Mesenchymal stem cell (in vitro differentiated cells and primary cell): ENCODE data around the gene SDR42E2.
A peak's percentile ranks its signal among the peaks of the same experiment; 100 is the strongest.

ENCODE experiments used
- DNase-seq: peaks from one replicate; pipeline ENCODE4 v3.0.0-alpha.2; 2013
- H2AFZ ChIP-seq: one replicate; pipeline ENCODE4 v1.6.1; 2013; ENCODE audit warnings: low read depth, mild to moderate bottlenecking, control low read depth, inconsistent platforms, low read length, moderate library complexity
- H2AK5ac ChIP-seq: 2 replicates; pipeline ENCODE4 v1.6.1; 2013; ENCODE audit warnings: low read length, moderate library complexity, mild to moderate bottlenecking, inconsistent platforms; ENCODE audit not compliant: severe bottlenecking
- H2BK120ac ChIP-seq: one replicate; pipeline ENCODE4 v1.6.1; 2013; ENCODE audit warnings: low read depth, mild to moderate bottlenecking, inconsistent platforms, low read length, moderate library complexity
- H2BK12ac ChIP-seq, 2 experiments: one replicate each; pipeline ENCODE4 v1.6.1; 2013; ENCODE audit warnings: inconsistent platforms in 2 of 2, low read length in 2 of 2, mild to moderate bottlenecking in 2 of 2, moderate library complexity in 2 of 2, control low read depth in 1 of 2
- H2BK15ac ChIP-seq: one replicate; pipeline ENCODE4 v1.6.1; 2013; ENCODE audit warnings: mild to moderate bottlenecking, low read depth, inconsistent platforms; ENCODE audit not compliant: poor library complexity, severe bottlenecking
- H2BK5ac ChIP-seq: 2 replicates; pipeline ENCODE4 v1.6.1; 2013; ENCODE audit warnings: low read depth, mild to moderate bottlenecking, low read length, control low read depth, inconsistent platforms; ENCODE audit not compliant: poor library complexity, severe bottlenecking
- H3K14ac ChIP-seq, 2 experiments: one replicate each; pipeline ENCODE4 v1.6.1; 2013; ENCODE audit warnings: inconsistent platforms in 2 of 2, low read length in 2 of 2, control low read depth in 1 of 2, mild to moderate bottlenecking in 1 of 2, moderate library complexity in 1 of 2
- H3K18ac ChIP-seq, 2 experiments: one replicate each; pipeline ENCODE4 v1.6.1; 2013; ENCODE audit warnings: inconsistent platforms in 2 of 2, low read length in 2 of 2, control low read depth in 1 of 2, low read depth in 1 of 2, mild to moderate bottlenecking in 1 of 2
- H3K23ac ChIP-seq, 2 experiments: one replicate each; pipeline ENCODE4 v1.6.1; 2013; ENCODE audit warnings: inconsistent platforms in 2 of 2, low read length in 2 of 2, mild to moderate bottlenecking in 2 of 2, moderate library complexity in 2 of 2, control low read depth in 1 of 2
- H3K27ac ChIP-seq: 2 replicates; pipeline ENCODE4 v1.5.1; 2013; ENCODE audit warnings: mild to moderate bottlenecking, moderate library complexity, low read length, control low read depth, inconsistent platforms; ENCODE audit not compliant: poor library complexity, severe bottlenecking
- H3K27me3 ChIP-seq, 2 experiments: 2 replicates each; pipeline versions ENCODE4 v1.6.1 to v1.7.0; 2013; ENCODE audit warnings: low read length in 2 of 2, mild to moderate bottlenecking in 2 of 2, moderate library complexity in 2 of 2, control low read depth in 1 of 2, inconsistent platforms in 1 of 2; ENCODE audit not compliant: control insufficient read depth in 1 of 2, insufficient read depth in 1 of 2
- H3K36me3 ChIP-seq, 2 experiments: 2 replicates each; pipeline versions ENCODE4 v1.6.1 to v1.7.0; 2013; ENCODE audit warnings: low read length in 2 of 2, control low read depth in 1 of 2, inconsistent platforms in 1 of 2, low read depth in 1 of 2, mild to moderate bottlenecking in 1 of 2; ENCODE audit not compliant: insufficient read depth in 2 of 2, control insufficient read depth in 1 of 2
- H3K4ac ChIP-seq, 2 experiments: one replicate each; pipeline ENCODE4 v1.6.1; 2013; ENCODE audit warnings: inconsistent platforms in 2 of 2, low read length in 2 of 2, mild to moderate bottlenecking in 2 of 2, moderate library complexity in 2 of 2, control low read depth in 1 of 2, low read depth in 1 of 2
- H3K4me1 ChIP-seq: 2 replicates; pipeline ENCODE4 v1.6.1; 2013; ENCODE audit warnings: low read depth, low read length, control low read depth; ENCODE audit not compliant: control insufficient read depth, insufficient read depth
- H3K4me2 ChIP-seq: 2 replicates; pipeline ENCODE4 v1.6.1; 2013; ENCODE audit warnings: low read length, mild to moderate bottlenecking, inconsistent platforms; ENCODE audit not compliant: poor library complexity, severe bottlenecking
- H3K4me3 ChIP-seq, 2 experiments: 2 replicates each; pipeline versions ENCODE4 v1.5.1 to v1.7.0; 2013; ENCODE audit warnings: low read length in 2 of 2, mild to moderate bottlenecking in 2 of 2, control low read depth in 1 of 2, low read depth in 1 of 2; ENCODE audit not compliant: insufficient read depth in 1 of 2
- H3K79me1 ChIP-seq: replicated peaks from 2 replicates; pipeline ENCODE4 v1.6.1; 2013; ENCODE audit warnings: mild to moderate bottlenecking, control low read depth, low read length, inconsistent platforms; ENCODE audit not compliant: poor library complexity, severe bottlenecking
- H3K9ac ChIP-seq: 2 replicates; pipeline ENCODE4 v1.7.0; 2013; ENCODE audit warnings: mild to moderate bottlenecking, low read length, moderate library complexity
- H3K9me3 ChIP-seq: 2 replicates; pipeline ENCODE4 v1.7.0; 2013; ENCODE audit warnings: mild to moderate bottlenecking, low read length; ENCODE audit not compliant: control insufficient read depth
- H4K8ac ChIP-seq: one replicate; pipeline ENCODE4 v1.6.1; 2013; ENCODE audit warnings: inconsistent platforms, mild to moderate bottlenecking, low read length, moderate library complexity
- H4K91ac ChIP-seq: one replicate; pipeline ENCODE4 v1.6.1; 2013; ENCODE audit warnings: mild to moderate bottlenecking, low read length, inconsistent platforms
- WGBS: methylation state at CpG from one replicate; pipeline ENCODE4 v1.1.7; 2013; ENCODE audit warnings: mixed read lengths; 5-methylcytosine and 5-hydroxymethylcytosine counted together

Gene SDR42E2

GRCh38 chr16:22220714-22221113 is 58.4 kb downstream of the SDR42E2 start:
- WGBS: 85% methylated on average over 9 of the region's 9 CpGs
- Histone ChIP-seq H3K4ac (no peak overlapping the region), H2BK5ac (no peak overlapping the region), H3K4me2 (no peak overlapping the region), H3K79me1 (peaks cover 34% of the 10 kb centered on the region), H3K4me3 (no peak overlapping the region), H3K9ac (no peak overlapping the region), H2BK120ac (no peak overlapping the region), H2BK12ac (no peak overlapping the region), H2BK15ac (no peak overlapping the region), H3K23ac (no peak overlapping the region), H3K27ac (no peak overlapping the region), H3K9me3 (no peaks in the 10 kb centered on the region), H3K18ac (no peak overlapping the region), H4K91ac (no peak overlapping the region), H3K27me3 (no peaks in the 10 kb centered on the region), H2AFZ (no peak overlapping the region), H2AK5ac (no peak overlapping the region), H3K36me3 (peaks cover 10 to 11% of the 10 kb centered on the region in 2 experiments), H3K4me1 (peaks cover 14% of the 10 kb centered on the region), H3K14ac (peak overlapping the region in 1 of 2 experiments; percentile 3), H4K8ac (no peak overlapping the region)
- DNase-seq: no peak

- no peak overlapping the region for H3K4me3 ChIP-seq
- H4K91ac ChIP-seq: no peak overlapping the region
- H3K18ac ChIP-seq: no peak overlapping the region
- H3K9ac ChIP-seq: no peak overlapping the region
- no peak for DNase-seq
- peaks cover 14% of the 10 kb centered on the region for H3K4me1 ChIP-seq
- no peak overlapping the region for H2AK5ac ChIP-seq
- no peak overlapping the region for H3K14ac ChIP-seq
- no peak overlapping the region for H3K27ac ChIP-seq
- no peak overlapping the region for H2BK5ac ChIP-seq
- 100% methylated on average over 2 of the region's 2 CpGs for WGBS
- peaks cover 13 to 14% of the 10 kb centered on the region in 2 experiments for H3K36me3 ChIP-seq
- H4K8ac ChIP-seq: no peak overlapping the region
- no peaks in the 10 kb centered on the region for H3K9me3 ChIP-seq
- H2BK120ac ChIP-seq: no peak overlapping the region
- H2BK15ac ChIP-seq: no peak overlapping the region
- H2AFZ ChIP-seq: no peak overlapping the region
- H3K27me3 ChIP-seq: no peaks in the 10 kb centered on the region
- H3K4ac ChIP-seq: no peak overlapping the region
- H3K79me1 ChIP-seq: peaks cover 35% of the 10 kb centered on the region
- no peak overlapping the region for H3K4me2 ChIP-seq
- H2BK12ac ChIP-seq: no peak overlapping the region
- no peak overlapping the region for H3K23ac ChIP-seq
Measured at GRCh38 chr16:22222006-22222405, 59.7 kb downstream of the SDR42E2 start.

GRCh38 chr16:22222998-22223397 is 60.7 kb downstream of the SDR42E2 start:
- Histone ChIP-seq H3K4me3 (no peak overlapping the region), H3K79me1 (peaks cover 35% of the 10 kb centered on the region), H3K23ac (no peak overlapping the region), H3K27ac (no peak overlapping the region), H2AFZ (no peak overlapping the region), H2BK12ac (no peak overlapping the region), H3K4ac (no peak overlapping the region), H3K9me3 (no peaks in the 10 kb centered on the region), H3K4me2 (no peak overlapping the region), H4K8ac (no peak overlapping the region), H2BK120ac (no peak overlapping the region), H2AK5ac (no peak overlapping the region), H3K27me3 (no peaks in the 10 kb centered on the region), H4K91ac (no peak overlapping the region), H3K9ac (no peak overlapping the region), H2BK15ac (no peak overlapping the region), H2BK5ac (no peak overlapping the region), H3K14ac (no peak overlapping the region), H3K4me1 (peaks cover 12% of the 10 kb centered on the region), H3K18ac (no peak overlapping the region), H3K36me3 (peaks cover 14 to 20% of the 10 kb centered on the region in 2 experiments)
- no peak for DNase-seq
- no CpG with 5 or more reads among the region's 1 CpG for WGBS

- Histone ChIP-seq H3K14ac (no peak overlapping the region), H2BK5ac (no peak overlapping the region), H3K27ac (no peak overlapping the region), H4K8ac (no peak overlapping the region), H3K18ac (no peak overlapping the region), H3K36me3 (peaks cover 16 to 40% of the 10 kb centered on the region in 2 experiments), H3K4me3 (no peak overlapping the region), H3K9me3 (no peaks in the 10 kb centered on the region), H3K27me3 (no peaks in the 10 kb centered on the region), H3K79me1 (peaks cover 32% of the 10 kb centered on the region), H2BK120ac (no peak overlapping the region), H2AFZ (no peak overlapping the region), H2BK12ac (no peak overlapping the region), H3K4me2 (no peak overlapping the region), H2BK15ac (no peak overlapping the region), H2AK5ac (no peak overlapping the region), H4K91ac (no peak overlapping the region), H3K9ac (no peak overlapping the region), H3K4ac (no peak overlapping the region), H3K4me1 (peaks cover 7% of the 10 kb centered on the region), H3K23ac (no peak overlapping the region)
- no peak for DNase-seq
- WGBS: 87% methylated on average over 7 of the region's 7 CpGs
Measured at GRCh38 chr16:22225060-22225459, 62.8 kb downstream of the SDR42E2 start.
